Muscle layer of duodenum (tissue), 2 donors: ENCODE results near the gene CDC42EP1.
"Not testable (repeated sequence)": the region's sequence is repeated elsewhere in the genome, so short reads cannot be mapped to it uniquely, and the experiment has no call there.

Experiments
- H3K27ac ChIP-seq: one replicate; pipeline ENCODE4 v1.7.0; 2013; ENCODE audit warnings: mild to moderate bottlenecking, low read length
- H3K27me3 ChIP-seq: one replicate; pipeline ENCODE4 v1.7.0; 2013; ENCODE audit warnings: low read depth, mild to moderate bottlenecking, control low read depth, low read length
- H3K36me3 ChIP-seq, 2 donors: one replicate each; pipeline ENCODE4 v1.7.0; 2013; ENCODE audit warnings: low read length in 2 of 2, control low read depth in 1 of 2, mild to moderate bottlenecking in 1 of 2; ENCODE audit not compliant: insufficient read depth in 2 of 2, control insufficient read depth in 1 of 2
- H3K4me1 ChIP-seq, 2 donors: one replicate each; pipeline ENCODE4 v1.7.0; 2013; ENCODE audit warnings: low read length in 2 of 2, mild to moderate bottlenecking in 2 of 2, control low read depth in 1 of 2, moderate library complexity in 1 of 2; ENCODE audit not compliant: insufficient read depth in 2 of 2, control insufficient read depth in 1 of 2
- H3K4me3 ChIP-seq, 2 donors: one replicate each; pipeline ENCODE4 v1.7.0; 2013; ENCODE audit warnings: low read length in 2 of 2, low read depth in 1 of 2, mild to moderate bottlenecking in 1 of 2
- H3K9me3 ChIP-seq, 2 donors: one replicate each; pipeline ENCODE4 v1.7.0; 2013; ENCODE audit warnings: low read length in 2 of 2, control low read depth in 1 of 2, mild to moderate bottlenecking in 1 of 2; ENCODE audit not compliant: control insufficient read depth in 1 of 2
- donor health status: healthy.

CDC42EP1 gene

GRCh38 chr22:37569921-37570660 is 9.8 kb downstream of the CDC42EP1 start:
- H3K36me3 ChIP-seq = peaks cover 5 to 20% of the 10 kb centered on the region in 2 donors
- H3K27me3 ChIP-seq = no peaks in the 10 kb centered on the region
- no peak overlapping the region for H3K4me3 ChIP-seq
- no peaks in the 10 kb centered on the region for H3K9me3 ChIP-seq
- peaks cover 11 to 29% of the 10 kb centered on the region in 2 donors for H3K4me1 ChIP-seq
- H3K27ac ChIP-seq = peak overlapping the region; percentile 36

- H3K4me1 ChIP-seq = peaks cover 11 to 29% of the 10 kb centered on the region in 2 donors
- H3K27me3 ChIP-seq = no peaks in the 10 kb centered on the region
- H3K9me3 ChIP-seq = no peaks in the 10 kb centered on the region
- peaks cover 5 to 20% of the 10 kb centered on the region in 2 donors for H3K36me3 ChIP-seq
- H3K27ac ChIP-seq = peak overlapping the region; percentile 36
- H3K4me3 ChIP-seq = no peak overlapping the region
Observed at GRCh38 chr22:37570661-37570976, 10.3 kb downstream of the CDC42EP1 start.

- Histone ChIP-seq H3K36me3 (peaks cover 5 to 14% of the 10 kb centered on the region in 2 donors), H3K27me3 (no peaks in the 10 kb centered on the region), H3K4me1 (peaks cover 11 to 21% of the 10 kb centered on the region in 2 donors), H3K9me3 (no peaks in the 10 kb centered on the region), H3K27ac (no peak overlapping the region), H3K4me3 (no peak overlapping the region)
Observed at GRCh38 chr22:37571258-37571991, 11.1 kb downstream of the CDC42EP1 start.

- Histone ChIP-seq H3K9me3 (no peaks in the 10 kb centered on the region), H3K4me1 (peaks cover 6 to 16% of the 10 kb centered on the region in 2 donors), H3K27me3 (no peaks in the 10 kb centered on the region), H3K36me3 (peaks cover 1 to 14% of the 10 kb centered on the region in 2 donors), H3K27ac (no peak overlapping the region), H3K4me3 (no peak overlapping the region)
Observed at GRCh38 chr22:37571992-37572373, 11.7 kb downstream of the CDC42EP1 start.

- H3K36me3 ChIP-seq = no peaks in the 10 kb centered on the region
- H3K4me1 ChIP-seq = peaks cover 0 to 6% of the 10 kb centered on the region in 2 donors
- H3K4me3 ChIP-seq = no peak overlapping the region
- H3K9me3 ChIP-seq = no peaks in the 10 kb centered on the region
- no peaks in the 10 kb centered on the region for H3K27me3 ChIP-seq
- H3K27ac ChIP-seq = no peak overlapping the region
Observed at GRCh38 chr22:37575490-37576003, 15.3 kb downstream of the CDC42EP1 start.

- Histone ChIP-seq H3K4me1 (peaks cover 5% of the 10 kb centered on the region in 2 donors), H3K9me3 (no peaks in the 10 kb centered on the region), H3K4me3 (no peak overlapping the region), H3K27ac (no peak overlapping the region), H3K27me3 (no peaks in the 10 kb centered on the region), H3K36me3 (no peaks in the 10 kb centered on the region)
Observed at GRCh38 chr22:37578002-37578401, 17.7 kb downstream of the CDC42EP1 start.

GRCh38 chr22:37581504-37581903 is 21.2 kb downstream of the CDC42EP1 start:
- Histone ChIP-seq H3K4me1 (peaks cover 5% of the 10 kb centered on the region in 2 donors), H3K4me3 (no peak overlapping the region), H3K27ac (peak overlapping the region; percentile 47), H3K27me3 (no peaks in the 10 kb centered on the region), H3K9me3 (no peaks in the 10 kb centered on the region), H3K36me3 (no peaks in the 10 kb centered on the region)

- Histone ChIP-seq H3K4me3 (no peak overlapping the region), H3K27ac (no peak overlapping the region), H3K9me3 (no peaks in the 10 kb centered on the region), H3K4me1 (peaks cover 5% of the 10 kb centered on the region in 2 donors), H3K27me3 (no peaks in the 10 kb centered on the region), H3K36me3 (no peaks in the 10 kb centered on the region)
Observed at GRCh38 chr22:37582526-37582925, 22.2 kb downstream of the CDC42EP1 start.

- H3K4me1 ChIP-seq = peaks cover 7 to 11% of the 10 kb centered on the region in 2 donors
- H3K27ac ChIP-seq = no peak overlapping the region
- no peaks in the 10 kb centered on the region for H3K36me3 ChIP-seq
- no peaks in the 10 kb centered on the region for H3K27me3 ChIP-seq
- no peaks in the 10 kb centered on the region for H3K9me3 ChIP-seq
- H3K4me3 ChIP-seq = no peak overlapping the region
Observed at GRCh38 chr22:37588546-37589215, 28.4 kb downstream of the CDC42EP1 start.

GRCh38 chr22:37589636-37590035 is 29.4 kb downstream of the CDC42EP1 start:
- Histone ChIP-seq H3K36me3 (no peaks in the 10 kb centered on the region), H3K27me3 (no peaks in the 10 kb centered on the region), H3K4me1 (peaks cover 7 to 11% of the 10 kb centered on the region in 2 donors), H3K9me3 (no peaks in the 10 kb centered on the region), H3K27ac (no peak overlapping the region), H3K4me3 (peak overlapping the region in 1 of 2 donors; percentile 5)

- not testable (repeated sequence) for H3K4me3 ChIP-seq, H3K27ac ChIP-seq, H3K27me3 ChIP-seq, H3K36me3 ChIP-seq, H3K9me3 ChIP-seq
- peaks cover 7 to 11% of the 10 kb centered on the region in 2 donors for H3K4me1 ChIP-seq
Observed at GRCh38 chr22:37591081-37591480, 30.8 kb downstream of the CDC42EP1 start.
